ENCODE data around the gene ZNF688. TPM values are rescaled to one million over a fixed set of nuclear protein-coding genes. Genes with fewer than 3 reads are reported as not detected.

Gene ZNF688
- total and polyA plus RNA-seq, 2 donors from 2014 or later, result 16.7 to 32.7 TPM

- H3K27me3 ChIP-seq (ENCODE audit: control insufficient read depth, insufficient read depth, low read length), result no peaks in the 10 kb centered on the region
- peaks cover 0 to 11% (median 0%) of the 10 kb centered on the region in 3 donors for H3K4me1 ChIP-seq (ENCODE audit: control insufficient read depth in 2 of 3, insufficient read depth in 2 of 3, low read depth in 1 of 3, low read length in 3 of 3)
- no peak overlapping the region for H3K27ac ChIP-seq (ENCODE audit: low read depth in 2 of 2, low read length in 2 of 2)
- DNase-seq, result no peak
- FAIRE-seq, result no peak
- H3K9ac ChIP-seq (ENCODE audit: low read length in 3 of 3), result no peak overlapping the region
- no peak for TF ChIP-seq CTCF (IDR thresholded peaks at IDR 0.05; ENCODE audit: borderline replicate concordance, extremely low read depth, insufficient read depth)
- peaks cover 0 to 6% (median 0%) of the 10 kb centered on the region in 3 donors for H3K36me3 ChIP-seq (ENCODE audit: control insufficient read depth in 2 of 3, insufficient read depth in 3 of 3, low read length in 3 of 3)
- intact Hi-C loops (cut with DNase I), result no loop called here
- H3K9me3 ChIP-seq (ENCODE audit: control insufficient read depth in 2 of 3, insufficient read depth in 1 of 3, low read length in 3 of 3), result no peaks in the 10 kb centered on the region
- no peak overlapping the region for H3K4me3 ChIP-seq (ENCODE audit: low read length in 3 of 3)
Observed at GRCh38 chr16:30582611-30583340, 11.3 kb upstream of the ZNF688 start.

GRCh38 chr16:30581457-30581856 lies 9.9 kb upstream of the ZNF688 start:
- intact Hi-C loops (cut with DNase I), result no loop called here
- peaks cover 0 to 11% (median 0%) of the 10 kb centered on the region in 3 donors for H3K4me1 ChIP-seq (ENCODE audit: control insufficient read depth in 2 of 3, insufficient read depth in 2 of 3, low read depth in 1 of 3, low read length in 3 of 3)
- no peaks in the 10 kb centered on the region for H3K9me3 ChIP-seq (ENCODE audit: control insufficient read depth in 2 of 3, insufficient read depth in 1 of 3, low read length in 3 of 3)
- DNase-seq (no peak), FAIRE-seq (no peak)
- no peak overlapping the region for H3K4me3 ChIP-seq (ENCODE audit: low read length in 3 of 3)
- no peaks in the 10 kb centered on the region for H3K27me3 ChIP-seq (ENCODE audit: control insufficient read depth, insufficient read depth, low read length)
- H3K36me3 ChIP-seq (ENCODE audit: control insufficient read depth in 2 of 3, insufficient read depth in 3 of 3, low read length in 3 of 3), result peaks cover 0 to 6% (median 0%) of the 10 kb centered on the region in 3 donors
- no peak overlapping the region for H3K9ac ChIP-seq (ENCODE audit: low read length in 3 of 3)
- TF ChIP-seq CTCF (IDR thresholded peaks at IDR 0.05; ENCODE audit: borderline replicate concordance, extremely low read depth, insufficient read depth), result no peak
- no peak overlapping the region for H3K27ac ChIP-seq (ENCODE audit: low read depth in 2 of 2, low read length in 2 of 2)

GRCh38 chr16:30574678-30575077 lies 3.2 kb upstream of the ZNF688 start:
- Histone ChIP-seq H3K27ac (ENCODE audit: low read depth in 2 of 2, low read length in 2 of 2) (no peak overlapping the region), H3K9ac (ENCODE audit: low read length in 3 of 3) (no peak overlapping the region), H3K4me3 (ENCODE audit: low read length in 3 of 3) (no peak overlapping the region), H3K36me3 (ENCODE audit: control insufficient read depth in 2 of 3, insufficient read depth in 3 of 3, low read length in 3 of 3) (peaks cover 0 to 3% (median 0%) of the 10 kb centered on the region in 3 donors), H3K27me3 (ENCODE audit: control insufficient read depth, insufficient read depth, low read length) (no peaks in the 10 kb centered on the region), H3K4me1 (ENCODE audit: control insufficient read depth in 2 of 3, insufficient read depth in 2 of 3, low read depth in 1 of 3, low read length in 3 of 3) (peaks cover 2 to 11% (median 4%) of the 10 kb centered on the region in 3 donors), H3K9me3 (ENCODE audit: control insufficient read depth in 2 of 3, insufficient read depth in 1 of 3, low read length in 3 of 3) (no peaks in the 10 kb centered on the region)
- DNase-seq (no peak), FAIRE-seq (no peak)
- intact Hi-C loops (cut with DNase I), result no loop called here
- no peak for TF ChIP-seq CTCF (IDR thresholded peaks at IDR 0.05; ENCODE audit: borderline replicate concordance, extremely low read depth, insufficient read depth)
